PC-3 (cell line): ENCODE results near the gene UQCC2. TPM values are rescaled to one million over a fixed set of nuclear protein-coding genes. Genes with fewer than 3 reads are reported as not detected.

Experiments used
- ATAC-seq: fragments of 200-7000 bp; cut with Tn5 transposase; 2 replicates; pipeline ENCODE4 v1.9.1; 2020; ENCODE audit warnings: mild to moderate bottlenecking, moderate library complexity
- BruUV-seq: library from RNA; stranded (reverse); fragments of 400-500 nt; replicated peaks from 2 replicates; lab custom pipeline; 2021; lab: Mats Ljungman, UMichigan
- CTCF ChIA-PET: fragments of 300-600 bp; sonication (Branson Sonifier 250); formaldehyde crosslinking; loops from one replicate; lab custom pipeline; 2022; ENCODE audit warnings: antibody characterized with exemption; lab: Charles Lee
- POLR2A ChIA-PET: fragments of 300-600 bp; sonication (Branson Sonifier 250); formaldehyde crosslinking; loops from one replicate; lab custom pipeline; 2022; ENCODE audit warnings: antibody characterized with exemption; ENCODE audit not compliant: unreplicated experiment; lab: Charles Lee
- DNase-seq: peaks from one replicate; pipeline ENCODE4 v3.0.0-alpha.2; 2015
- H2AFZ ChIP-seq: fragments of 300-600 bp; sonication (generic); 2 replicates; pipeline ENCODE4 v1.6.0; 2016; ENCODE audit warnings: antibody characterized with exemption, low read length
- H3F3A ChIP-seq: fragments of 300-600 bp; sonication (generic); one replicate; pipeline ENCODE4 v1.6.0; 2017; ENCODE audit warnings: antibody characterized with exemption, low read length, control low read depth, mild to moderate bottlenecking; ENCODE audit not compliant: unreplicated experiment
- H3K27ac ChIP-seq: fragments of 300-600 bp; sonication (generic); 2 replicates; pipeline ENCODE4 v1.5.1; 2016; ENCODE audit warnings: mild to moderate bottlenecking, low read length
- H3K27me3 ChIP-seq: fragments of 300-600 bp; sonication (generic); 2 replicates; pipeline ENCODE4 v1.6.1; 2016; ENCODE audit warnings: low read length, mixed read lengths
- H3K36me3 ChIP-seq: fragments of 300-600 bp; sonication (generic); 2 replicates; pipeline ENCODE4 v1.6.1; 2016; ENCODE audit warnings: low read depth, mixed run types, low read length, mixed read lengths
- H3K4me1 ChIP-seq: fragments of 300-600 bp; sonication (generic); 2 replicates; pipeline ENCODE4 v1.5.1; 2016; ENCODE audit warnings: low read length; ENCODE audit not compliant: insufficient read depth
- H3K4me2 ChIP-seq: fragments of 300-600 bp; sonication (generic); 2 replicates; pipeline ENCODE4 v1.6.0; 2016; ENCODE audit warnings: low read length
- H3K4me3 ChIP-seq: fragments of 300-600 bp; sonication (generic); 2 replicates; pipeline ENCODE4 v1.5.1; 2016; ENCODE audit warnings: mild to moderate bottlenecking, low read length, mixed read lengths
- H3K79me2 ChIP-seq: fragments of 300-600 bp; sonication (generic); 2 replicates; pipeline ENCODE4 v1.6.1; 2017; ENCODE audit warnings: low read length, mixed read lengths
- H3K9ac ChIP-seq: fragments of 300-600 bp; sonication (generic); 2 replicates; pipeline ENCODE4 v1.6.0; 2016; ENCODE audit warnings: mild to moderate bottlenecking, low read length
- H3K9me2 ChIP-seq: fragments of 300-600 bp; sonication (generic); replicated peaks from 2 replicates; pipeline ENCODE4 v1.6.1; 2016; ENCODE audit warnings: mixed run types, low read length, mixed read lengths
- H3K9me3 ChIP-seq: fragments of 300-600 bp; sonication (generic); 2 replicates; pipeline ENCODE4 v1.6.1; 2016; ENCODE audit warnings: low read length, mixed read lengths
- H4K20me1 ChIP-seq: fragments of 300-600 bp; sonication (generic); 2 replicates; pipeline ENCODE4 v1.6.1; 2016; ENCODE audit warnings: low read length, mixed read lengths
- EZH2 ChIP-seq: fragments of 300-600 bp; sonication (generic); IDR thresholded peaks from one replicate; pipeline ENCODE4 v1.6.1; 2017; ENCODE audit warnings: antibody characterized with exemption, mild to moderate bottlenecking, low read length; ENCODE audit not compliant: unreplicated experiment
- EZH2phosphoT487 ChIP-seq: fragments of 300-600 bp; sonication (generic); IDR thresholded peaks from 2 replicates; pipeline ENCODE4 v1.6.1; 2018; ENCODE audit warnings: mild to moderate bottlenecking, antibody characterized with exemption, low read length, borderline replicate concordance
- intact Hi-C: fragments of 100-400 bp; cut with micrococcal nuclease; formaldehyde crosslinking; loops from 2 replicates; pipeline ENCODE4 v1.9.0; 2023
- total RNA-seq: library from RNA; depleted of rRNA; stranded (reverse); fragments of >200 nt; gene quantifications from 2 replicates; pipeline ENCODE4 v1.2.3, GENCODE V29; 2014
- TF ChIP-seq, protein P1 (sequence below): fragments of 300-600 bp; sonication (generic); conservative IDR thresholded peaks from 2 replicates; pipeline ENCODE4 v1.5.1; 2017; ENCODE audit warnings: antibody characterized with exemption, low read depth, mild to moderate bottlenecking, low read length

Gene UQCC2
- total RNA-seq, 1 experiment from 2014 or later, result 107 TPM

DNA sequence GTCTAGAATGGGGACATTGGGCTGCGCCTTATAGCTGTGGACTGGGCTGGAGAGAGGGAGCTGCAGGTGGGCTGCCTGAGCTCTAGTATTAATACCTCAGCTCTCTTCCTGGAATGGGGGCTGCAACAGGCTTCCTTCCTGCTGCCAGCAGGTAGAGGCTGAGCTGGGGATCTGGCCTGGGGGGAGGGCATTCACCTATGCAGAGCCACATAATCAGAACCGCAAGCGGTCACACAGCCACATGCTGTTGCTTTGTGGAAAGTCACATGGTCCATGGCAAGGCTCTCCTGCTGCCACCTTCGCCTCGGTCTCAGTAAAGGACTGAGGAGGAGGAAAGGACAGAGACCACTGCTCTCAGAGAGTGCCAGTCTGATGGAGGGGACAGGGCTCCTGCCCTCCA, 54.7 kb downstream of the UQCC2 start:
- Histone ChIP-seq H3K9me3 (no peaks in the 10 kb centered on the region), H3K27ac (no peak overlapping the region), H3K4me1 (no peaks in the 10 kb centered on the region), H3K4me3 (no peak overlapping the region), H3K4me2 (no peak overlapping the region), H2AFZ (no peak overlapping the region), H3F3A (no peaks in the 10 kb centered on the region), H4K20me1 (no peaks in the 10 kb centered on the region), H3K9ac (no peak overlapping the region), H3K36me3 (peaks cover 4% of the 10 kb centered on the region; the same call in 1 of the 2 replicates), H3K79me2 (no peaks in the 10 kb centered on the region), H3K9me2 (no peaks in the 10 kb centered on the region), H3K27me3 (no peaks in the 10 kb centered on the region)
- ChIA-PET CTCF (no interaction called here), POLR2A (no interaction called here)
- ATAC-seq, result no peak
- no peak for TF ChIP-seq EZH2
- TF ChIP-seq, protein P1, sequence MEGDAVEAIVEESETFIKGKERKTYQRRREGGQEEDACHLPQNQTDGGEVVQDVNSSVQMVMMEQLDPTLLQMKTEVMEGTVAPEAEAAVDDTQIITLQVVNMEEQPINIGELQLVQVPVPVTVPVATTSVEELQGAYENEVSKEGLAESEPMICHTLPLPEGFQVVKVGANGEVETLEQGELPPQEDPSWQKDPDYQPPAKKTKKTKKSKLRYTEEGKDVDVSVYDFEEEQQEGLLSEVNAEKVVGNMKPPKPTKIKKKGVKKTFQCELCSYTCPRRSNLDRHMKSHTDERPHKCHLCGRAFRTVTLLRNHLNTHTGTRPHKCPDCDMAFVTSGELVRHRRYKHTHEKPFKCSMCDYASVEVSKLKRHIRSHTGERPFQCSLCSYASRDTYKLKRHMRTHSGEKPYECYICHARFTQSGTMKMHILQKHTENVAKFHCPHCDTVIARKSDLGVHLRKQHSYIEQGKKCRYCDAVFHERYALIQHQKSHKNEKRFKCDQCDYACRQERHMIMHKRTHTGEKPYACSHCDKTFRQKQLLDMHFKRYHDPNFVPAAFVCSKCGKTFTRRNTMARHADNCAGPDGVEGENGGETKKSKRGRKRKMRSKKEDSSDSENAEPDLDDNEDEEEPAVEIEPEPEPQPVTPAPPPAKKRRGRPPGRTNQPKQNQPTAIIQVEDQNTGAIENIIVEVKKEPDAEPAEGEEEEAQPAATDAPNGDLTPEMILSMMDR, result no peak
- TF ChIP-seq EZH2phosphoT487, result no peak
- intact Hi-C loops, result no loop called here
- no peak for DNase-seq
- BruUV-seq, result no TSS peak

DNA sequence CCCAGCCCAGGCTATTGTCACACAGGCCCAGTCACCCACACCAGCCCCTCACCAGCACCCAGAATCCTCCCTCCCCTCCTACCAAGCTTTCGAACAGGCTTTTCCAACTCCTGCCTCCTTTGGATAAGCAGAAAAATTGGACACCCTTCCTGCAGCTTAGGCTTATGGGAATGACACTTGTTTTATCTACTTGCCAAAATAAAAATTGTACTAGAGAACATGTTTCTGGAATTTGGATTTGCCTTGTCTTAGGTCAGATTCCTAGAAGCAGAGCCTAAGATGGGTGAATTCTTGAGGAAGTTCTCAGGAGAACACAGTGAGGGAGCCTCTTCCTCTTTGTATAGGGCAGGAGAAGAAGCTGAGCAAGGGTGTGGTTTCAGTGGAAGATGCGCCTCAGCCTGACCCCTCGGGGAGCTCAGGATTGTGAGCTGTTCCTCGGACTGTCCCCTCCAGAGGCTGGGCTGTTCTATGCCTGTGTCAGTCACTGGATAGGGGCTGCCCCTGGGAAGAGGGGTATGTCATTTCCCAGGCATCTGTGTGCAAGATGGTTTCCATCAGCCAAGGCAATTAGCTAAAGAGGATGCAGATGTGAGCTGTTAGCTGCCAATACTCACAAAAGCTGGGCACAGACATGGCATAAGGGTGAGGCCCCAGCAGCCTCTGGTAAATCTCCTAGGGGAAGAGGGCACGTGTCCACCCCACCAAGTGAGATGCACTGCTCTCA, 56.5 kb downstream of the UQCC2 start:
- no peak overlapping the region for H3K4me2 ChIP-seq
- H3K27ac ChIP-seq, result no peak overlapping the region
- H3K27me3 ChIP-seq, result no peaks in the 10 kb centered on the region
- no peaks in the 10 kb centered on the region for H3K9me2 ChIP-seq
- H3F3A ChIP-seq, result no peaks in the 10 kb centered on the region
- intact Hi-C loops, result no loop called here
- ChIA-PET CTCF (no interaction called here), POLR2A (no interaction called here)
- peaks cover 4% of the 10 kb centered on the region; the same call in 1 of the 2 replicates for H3K36me3 ChIP-seq
- no peak overlapping the region for H3K4me3 ChIP-seq
- no peak overlapping the region for H2AFZ ChIP-seq
- DNase-seq (no peak), ATAC-seq (no peak)
- no peaks in the 10 kb centered on the region for H3K4me1 ChIP-seq
- TF ChIP-seq EZH2 (no peak), EZH2phosphoT487 (no peak)
- TF ChIP-seq, protein P1, result no peak
- BruUV-seq, result no TSS peak
- no peaks in the 10 kb centered on the region for H4K20me1 ChIP-seq
- H3K9ac ChIP-seq, result no peak overlapping the region
- no peaks in the 10 kb centered on the region for H3K9me3 ChIP-seq
- H3K79me2 ChIP-seq, result 0 out of 2 replicates have a peak, but pooled peaks cover 3% of the 10 kb centered on the region

DNA sequence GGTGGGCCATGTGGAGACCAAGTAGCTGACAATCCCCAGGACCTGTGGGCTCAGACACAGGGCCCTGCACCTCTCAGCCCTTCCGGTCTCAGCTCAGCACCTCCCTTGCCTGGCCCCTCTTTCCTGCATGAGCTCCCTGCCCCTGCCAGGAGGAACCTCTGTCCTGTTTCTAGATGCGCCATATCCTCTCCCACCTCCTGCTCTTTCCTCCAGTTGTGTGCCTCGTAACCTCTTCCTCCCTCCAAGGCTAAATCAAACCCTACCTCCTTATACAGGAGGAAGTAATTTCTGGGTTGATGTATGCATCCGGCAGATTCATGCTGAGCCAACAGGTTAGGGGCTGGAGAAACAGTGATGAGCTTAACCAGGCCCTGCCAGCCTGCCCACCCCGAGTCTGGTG, 59.5 kb downstream of the UQCC2 start:
- POLR2A ChIA-PET, result no interaction called here

More for the DNA sequence above, 59.5 kb downstream of the UQCC2 start:
- no peak overlapping the region for H3K4me3 ChIP-seq
- intact Hi-C loops, result no loop called here
- H3K4me1 ChIP-seq, result no peaks in the 10 kb centered on the region
- no peaks in the 10 kb centered on the region for H4K20me1 ChIP-seq
- no peaks in the 10 kb centered on the region for H3F3A ChIP-seq
- ATAC-seq (no peak), DNase-seq (no peak)
- no peak overlapping the region for H3K4me2 ChIP-seq
- no peak overlapping the region for H3K27ac ChIP-seq
- CTCF ChIA-PET, result no interaction called here
- TF ChIP-seq EZH2 (no peak), EZH2phosphoT487 (no peak)
- TF ChIP-seq, protein P1, result no peak
- no peaks in the 10 kb centered on the region for H3K27me3 ChIP-seq
- no peak overlapping the region for H2AFZ ChIP-seq
- no TSS peak for BruUV-seq
- no peaks in the 10 kb centered on the region for H3K9me3 ChIP-seq
- H3K79me2 ChIP-seq, result 0 out of 2 replicates have a peak, but pooled peaks cover 3% of the 10 kb centered on the region
- no peaks in the 10 kb centered on the region; the same call in 1 of the 2 replicates for H3K36me3 ChIP-seq
- H3K9me2 ChIP-seq, result no peaks in the 10 kb centered on the region
- H3K9ac ChIP-seq, result no peak overlapping the region
